GM19023 (cell line): ENCODE results near the gene GALNT9.
"Not testable (repeated sequence)": the region's sequence is repeated elsewhere in the genome, so short reads cannot be mapped to it uniquely, and the experiment has no call there.

Experiments
- ATAC-seq: cut with Tn5 transposase; IDR thresholded peaks from one replicate; pipeline ENCODE4 v1.9.1; 2021; ENCODE audit warnings: mild to moderate bottlenecking, moderate library complexity; ENCODE audit not compliant: unreplicated experiment

Gene GALNT9

GRCh38 chr12:132329036-132329719, at the start of gene GALNT9:
Gene GALNT9 (minus strand): TSS chr12:132329589. CDS start chr12:132329203, 386 bp downstream.
- ATAC-seq = no peak

- not testable (repeated sequence) for ATAC-seq
Observed at GRCh38 chr12:132379057-132379456, 49.7 kb upstream of the GALNT9 start.

GRCh38 chr12:132377147-132377546, 47.8 kb upstream of the GALNT9 start:
- no peak for ATAC-seq

- no peak for ATAC-seq
Observed at GRCh38 chr12:132376464-132376830, 47.1 kb upstream of the GALNT9 start.

- no peak for ATAC-seq
Observed at GRCh38 chr12:132375747-132376463, 46.5 kb upstream of the GALNT9 start.

- ATAC-seq = no peak
Observed at GRCh38 chr12:132374612-132375445, 45.4 kb upstream of the GALNT9 start.

GRCh38 chr12:132373901-132374611, 44.7 kb upstream of the GALNT9 start:
- ATAC-seq = no peak

GRCh38 chr12:132367852-132368251, 38.5 kb upstream of the GALNT9 start:
- ATAC-seq = no peak

- ATAC-seq = no peak
Observed at GRCh38 chr12:132367071-132367851, 37.9 kb upstream of the GALNT9 start.

GRCh38 chr12:132366341-132366861, 37.0 kb upstream of the GALNT9 start:
- no peak for ATAC-seq

GRCh38 chr12:132365226-132365625, 35.8 kb upstream of the GALNT9 start:
- no peak for ATAC-seq

GRCh38 chr12:132364348-132364902, 35.0 kb upstream of the GALNT9 start:
- no peak for ATAC-seq

GRCh38 chr12:132363661-132364347, 34.4 kb upstream of the GALNT9 start:
- no peak for ATAC-seq

GRCh38 chr12:132362996-132363660, 33.7 kb upstream of the GALNT9 start:
- ATAC-seq = no peak

- no peak for ATAC-seq
Observed at GRCh38 chr12:132360906-132361777, 31.8 kb upstream of the GALNT9 start.

- no peak for ATAC-seq
Observed at GRCh38 chr12:132360410-132360809, 31.0 kb upstream of the GALNT9 start.

GRCh38 chr12:132359971-132360370, 30.6 kb upstream of the GALNT9 start:
- no peak for ATAC-seq

- ATAC-seq = no peak
Observed at GRCh38 chr12:132359551-132359950, 30.2 kb upstream of the GALNT9 start.
